HCT116 (cell line): ENCODE data around the gene ZNF646.

Source experiments
- CEBPB ChIP-seq: IDR thresholded peaks from 2 replicates; pipeline ENCODE4 v1.6.1; 2012; ENCODE audit warnings: low read depth
- CTCF ChIP-seq, 3 experiments: fragments of 200-600 bp in 1 of 3; sonication (generic) in 1 of 3; IDR thresholded peaks in 2 of 3; conservative IDR thresholded peaks in 1 of 3; 2 replicates each; pipeline ENCODE4 v1.5.1; 2012 to 2017; ENCODE audit warnings: low read depth in 2 of 3, low read length in 2 of 3, antibody characterized with exemption in 1 of 3, borderline replicate concordance in 1 of 3, control low read depth in 1 of 3, mild to moderate bottlenecking in 1 of 3, mixed read lengths in 1 of 3, mixed run types in 1 of 3, moderate library complexity in 1 of 3; ENCODE audit not compliant: insufficient read depth in 1 of 3
- EGR1 ChIP-seq: IDR thresholded peaks from 2 replicates; pipeline ENCODE4 v1.6.1; 2012; ENCODE audit warnings: low read depth
- EZH2 ChIP-seq: fragments of 200-600 bp; sonication (generic); IDR thresholded peaks from 2 replicates; pipeline ENCODE4 v1.6.1; 2017; ENCODE audit warnings: antibody characterized with exemption, mixed run types
- MAX ChIP-seq: IDR thresholded peaks from 2 replicates; pipeline ENCODE4 v1.6.1; 2012
- POLR2A ChIP-seq: IDR thresholded peaks from 2 replicates; pipeline ENCODE4 v1.7.0; 2011; ENCODE audit warnings: borderline replicate concordance; ENCODE audit not compliant: insufficient read depth, insufficient read length; ENCODE audit errors: extremely low read depth
- POLR2AphosphoS5 ChIP-seq: IDR thresholded peaks from 2 replicates; pipeline ENCODE4 v1.6.1; 2011; ENCODE audit warnings: mild to moderate bottlenecking, low read depth, low read length, moderate library complexity
- RAD21 ChIP-seq: IDR thresholded peaks from 2 replicates; pipeline ENCODE4 v1.6.1; 2012; ENCODE audit warnings: low read depth, mild to moderate bottlenecking
- SIN3A ChIP-seq: IDR thresholded peaks from 2 replicates; pipeline ENCODE4 v1.6.1; 2012; ENCODE audit warnings: low read depth
- TCF7L2 ChIP-seq: IDR thresholded peaks from 2 replicates; pipeline ENCODE4 v1.7.0; 2011; ENCODE audit warnings: borderline replicate concordance, inconsistent platforms; ENCODE audit not compliant: insufficient read depth, insufficient read length; ENCODE audit errors: extremely low read depth
- YY1 ChIP-seq: IDR thresholded peaks from 2 replicates; pipeline ENCODE4 v1.6.1; 2011; ENCODE audit warnings: low read length, low read depth, moderate library complexity, mild to moderate bottlenecking; ENCODE audit not compliant: insufficient replicate concordance; ENCODE audit errors: extremely low read depth
- ZBTB33 ChIP-seq: IDR thresholded peaks from 2 replicates; pipeline ENCODE4 v1.6.1; 2011; ENCODE audit warnings: mild to moderate bottlenecking, low read length, moderate library complexity; ENCODE audit not compliant: insufficient replicate concordance; ENCODE audit errors: extremely low read depth
- ZNF274 ChIP-seq: fragments of 200-500 bp; sonication (Bioruptor generic); IDR thresholded peaks from 2 replicates; pipeline ENCODE4 v1.6.1; 2014; ENCODE audit warnings: mild to moderate bottlenecking, low read depth, low read length, inconsistent platforms

GRCh38 chr16:31086629-31086906 is 12.3 kb downstream of the ZNF646 start:
- no peak for TF ChIP-seq POLR2A
- TF ChIP-seq YY1: no peak
- TF ChIP-seq RAD21: no peak
- no peak for TF ChIP-seq EZH2
- TF ChIP-seq EGR1: no peak
- TF ChIP-seq CTCF (IDR thresholded peaks at IDR 0.05 in 2 of 3, conservative IDR thresholded peaks at IDR 0.05 in 1 of 3; ENCODE audit: borderline replicate concordance in 1 of 3, insufficient read depth in 1 of 3, low read depth in 2 of 3, low read length in 2 of 3): no peak
- no peak for TF ChIP-seq TCF7L2
- TF ChIP-seq ZNF274: no peak
- TF ChIP-seq SIN3A: no peak
- no peak for TF ChIP-seq CEBPB
- TF ChIP-seq MAX: no peak
- TF ChIP-seq ZBTB33: no peak
- TF ChIP-seq POLR2AphosphoS5: no peak
